ENCODE measurements around the gene HOXB9. TPM values are rescaled to one million over a fixed set of nuclear protein-coding genes. Genes with fewer than 3 reads are reported as not detected.
A peak's percentile ranks its signal among the peaks of the same experiment; 100 is the strongest.

HOXB9 gene
- total RNA-seq, 5 donors from 2014 or later (not counting 1 experiment from before 2014, with no cell fraction given): 0.19 to 0.43 (median 0.30) TPM; not detected in 1

DNA sequence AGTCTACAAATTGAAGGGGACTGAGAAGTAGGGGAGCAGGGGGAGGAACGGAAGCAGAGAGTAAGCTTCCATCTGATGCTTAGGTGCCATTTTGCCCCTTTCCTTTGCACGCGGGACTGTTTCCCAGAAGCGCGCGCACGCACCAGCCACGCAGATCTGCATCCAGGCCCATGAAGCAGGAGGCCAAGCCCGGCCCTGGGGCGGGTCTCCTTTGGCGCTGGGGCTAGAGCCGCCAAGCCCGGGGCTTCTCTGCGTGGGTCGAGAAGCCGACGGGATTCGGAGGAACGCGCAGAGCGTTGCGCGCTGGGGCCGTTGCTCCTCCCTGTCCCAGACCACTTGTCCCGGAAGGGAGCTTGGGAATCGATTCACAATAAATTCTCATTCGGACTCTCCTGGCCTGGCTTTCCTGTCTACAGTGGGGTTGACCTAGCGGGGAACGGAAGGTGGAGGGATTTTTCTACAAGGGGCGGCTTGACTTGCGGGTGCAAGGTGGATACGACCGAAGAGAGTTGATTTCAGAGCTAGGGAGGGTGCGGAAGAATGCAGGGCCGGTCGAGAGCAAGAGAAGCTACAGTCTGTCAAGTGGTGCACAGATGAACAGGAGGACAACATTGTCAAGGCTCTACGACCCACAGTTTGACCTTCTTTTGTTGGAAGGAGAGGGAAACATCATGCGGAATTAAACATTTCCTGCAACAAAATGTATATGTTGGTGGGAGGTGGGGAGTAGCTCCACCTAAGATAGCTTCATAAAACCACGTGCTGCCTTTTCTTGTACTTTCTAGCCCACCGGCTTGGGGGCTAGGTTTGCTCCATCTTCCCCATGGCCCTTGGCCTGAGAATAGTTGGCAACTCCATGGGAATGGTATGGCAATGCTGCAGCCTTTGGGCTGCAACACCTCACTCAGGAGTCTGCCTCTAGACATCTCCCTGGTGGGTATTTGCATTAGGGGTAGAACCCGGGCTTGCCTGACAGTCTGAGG is 4.5 kb downstream of the HOXB9 start:
- H3K27ac Mint-ChIP-seq: peak overlapping the region in 1 of 2 donors; percentile 1

DNA sequence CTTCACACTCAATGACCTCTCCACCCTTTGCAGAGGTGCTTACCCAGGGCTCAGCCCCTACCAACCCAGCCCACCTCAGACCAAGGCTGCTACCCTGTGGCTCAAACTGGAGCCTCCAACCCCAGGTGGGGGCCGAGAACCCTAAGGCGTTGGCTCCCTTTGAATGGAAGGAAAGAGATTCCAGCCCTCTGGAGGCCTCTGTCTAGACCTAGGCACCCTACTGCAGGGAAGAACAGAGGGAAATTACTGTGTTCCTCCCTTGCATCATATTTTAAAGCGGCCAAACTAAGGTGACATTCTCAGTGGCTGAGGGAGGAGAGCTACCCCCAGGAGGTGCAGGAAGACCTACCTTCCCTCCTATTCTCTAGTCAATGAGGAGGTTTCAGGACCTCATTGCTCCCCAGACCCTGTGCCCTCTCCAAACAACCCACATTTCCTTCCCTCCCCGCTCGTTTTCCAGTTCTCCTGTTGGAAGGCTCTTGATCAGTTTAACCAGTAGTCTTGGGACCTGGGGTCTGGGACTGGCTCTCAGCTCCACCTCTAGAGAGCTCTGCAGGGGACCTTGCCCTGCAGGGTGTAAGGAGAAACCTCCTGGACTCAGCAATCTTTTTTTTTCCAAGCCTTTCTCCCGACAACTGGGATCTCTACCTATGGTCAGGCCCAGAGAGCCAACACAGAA is 5.6 kb downstream of the HOXB9 start:
- Mint-ChIP-seq H3K27ac (no peak overlapping the region), H3K9me3 (no peaks in the 10 kb centered on the region), H3K36me3 (no peaks in the 10 kb centered on the region), H3K4me3 (no peak overlapping the region), H3K27me3 (peaks cover 73 to 91% of the 10 kb centered on the region in 2 donors), H3K4me1 (peaks cover 20 to 31% (median 21%) of the 10 kb centered on the region in 3 donors)
- ATAC-seq (replicated peaks in 1 of 4) (no peak), DNase-seq (no peak)
- CTCF ChIA-PET: interaction anchor here in 1 of 2 donors (0.6 kb wide), 1 partner anchor 381 kb away, joined by 5 read pairs; no protein-coding TSS in a partner anchor
- POLR2A ChIA-PET: no interaction called here
- no peaks in the 10 kb centered on the region for H3K36me3 ChIP-seq (ENCODE audit: control insufficient read depth in 2 of 2, extremely low read depth in 1 of 2, insufficient read depth in 1 of 2, low read length in 1 of 2)
- no peak overlapping the region for H3K4me3 ChIP-seq (ENCODE audit: control insufficient read depth in 1 of 2, extremely low read depth in 1 of 2, low read length in 1 of 2)
- H3K27ac ChIP-seq (ENCODE audit: low read length): no peak overlapping the region
- no peaks in the 10 kb centered on the region for H3K9me3 ChIP-seq
- H3K27me3 ChIP-seq (replicated peaks in 1 of 2; ENCODE audit: control insufficient read depth in 2 of 2, extremely low read depth in 1 of 2, insufficient read depth in 2 of 2, low read length in 1 of 2): peaks cover 15 to 95% of the 10 kb centered on the region in 2 experiments
- peaks cover 2 to 38% of the 10 kb centered on the region in 2 experiments for H3K4me1 ChIP-seq (ENCODE audit: control insufficient read depth in 1 of 2, extremely low read depth in 1 of 2, insufficient read depth in 2 of 2, low read length in 2 of 2)
- WGBS (ENCODE audit: insufficient coverage): no CpG with 5 or more reads among the region's 6 CpGs

More for the DNA sequence above, 4.5 kb downstream of the HOXB9 start:
- peaks cover 73 to 88% of the 10 kb centered on the region in 2 donors for H3K27me3 Mint-ChIP-seq
- ChIA-PET POLR2A (no interaction called here), CTCF (interaction anchor here (0.6 to 1.1 kb wide), 3 partner anchors 211 to 726 kb away, joined by 3 to 4 read pairs (median 3); partner anchors contain the start of gene SP2 (in 1 of the 2))
- Histone ChIP-seq H3K9me3 (no peaks in the 10 kb centered on the region), H3K4me1 (ENCODE audit: control insufficient read depth in 1 of 2, extremely low read depth in 1 of 2, insufficient read depth in 2 of 2, low read length in 2 of 2) (peaks cover 6 to 44% of the 10 kb centered on the region in 2 experiments), H3K27me3 (replicated peaks in 1 of 2; ENCODE audit: control insufficient read depth in 2 of 2, extremely low read depth in 1 of 2, insufficient read depth in 2 of 2, low read length in 1 of 2) (peaks cover 13 to 95% of the 10 kb centered on the region in 2 experiments), H3K27ac (ENCODE audit: low read length) (no peak overlapping the region), H3K4me3 (ENCODE audit: control insufficient read depth in 1 of 2, extremely low read depth in 1 of 2, low read length in 1 of 2) (no peak overlapping the region), H3K36me3 (ENCODE audit: control insufficient read depth in 2 of 2, extremely low read depth in 1 of 2, insufficient read depth in 1 of 2, low read length in 1 of 2) (no peaks in the 10 kb centered on the region)
- WGBS (ENCODE audit: insufficient coverage): 82% methylated on average over 35 of the region's 41 CpGs
- H3K4me3 Mint-ChIP-seq: no peak overlapping the region
- H3K36me3 Mint-ChIP-seq: no peaks in the 10 kb centered on the region
- ATAC-seq (replicated peaks in 1 of 4) (no peak), DNase-seq (no peak)
- H3K4me1 Mint-ChIP-seq: peaks cover 24 to 36% (median 32%) of the 10 kb centered on the region in 3 donors
- H3K9me3 Mint-ChIP-seq: no peaks in the 10 kb centered on the region

GRCh38 chr17:48619826-48620449 is 6.2 kb downstream of the HOXB9 start:
- Histone ChIP-seq H3K4me1 (ENCODE audit: control insufficient read depth in 1 of 2, extremely low read depth in 1 of 2, insufficient read depth in 2 of 2, low read length in 2 of 2) (peaks cover 0 to 36% of the 10 kb centered on the region in 2 experiments), H3K27me3 (replicated peaks in 1 of 2; ENCODE audit: control insufficient read depth in 2 of 2, extremely low read depth in 1 of 2, insufficient read depth in 2 of 2, low read length in 1 of 2) (peaks cover 17 to 94% of the 10 kb centered on the region in 2 experiments), H3K9me3 (no peaks in the 10 kb centered on the region), H3K4me3 (ENCODE audit: control insufficient read depth in 1 of 2, extremely low read depth in 1 of 2, low read length in 1 of 2) (no peak overlapping the region), H3K36me3 (ENCODE audit: control insufficient read depth in 2 of 2, extremely low read depth in 1 of 2, insufficient read depth in 1 of 2, low read length in 1 of 2) (no peaks in the 10 kb centered on the region), H3K27ac (ENCODE audit: low read length) (no peak overlapping the region)
- Mint-ChIP-seq H3K36me3 (no peaks in the 10 kb centered on the region), H3K27me3 (peaks cover 80 to 95% of the 10 kb centered on the region in 2 donors), H3K9me3 (no peaks in the 10 kb centered on the region), H3K27ac (no peak overlapping the region), H3K4me1 (peaks cover 19 to 34% (median 22%) of the 10 kb centered on the region in 3 donors), H3K4me3 (peak overlapping the region in 1 of 3 donors; percentile 33)
- ATAC-seq (replicated peaks in 1 of 4) (no peak), DNase-seq (no peak)
- ChIA-PET CTCF (interaction anchor here in 1 of 2 donors (0.7 kb wide), 2 partner anchors 28 to 166 kb away, joined by 3 to 4 read pairs; no protein-coding TSS in a partner anchor), POLR2A (no interaction called here)
- 84% methylated on average over 13 of the region's 32 CpGs for WGBS (ENCODE audit: insufficient coverage)

GRCh38 chr17:48618256-48618896 is 7.8 kb downstream of the HOXB9 start:
- peaks cover 28 to 42% (median 38%) of the 10 kb centered on the region in 3 donors for H3K4me1 Mint-ChIP-seq
- ATAC-seq (replicated peaks in 1 of 4) (peak; percentile 69 to 80 (median 74)), DNase-seq (peak; percentile 43 to 91 (median 73))
- Histone ChIP-seq H3K27ac (ENCODE audit: low read length) (no peak overlapping the region), H3K27me3 (replicated peaks in 1 of 2; ENCODE audit: control insufficient read depth in 2 of 2, extremely low read depth in 1 of 2, insufficient read depth in 2 of 2, low read length in 1 of 2) (peaks cover 13 to 96% of the 10 kb centered on the region in 2 experiments), H3K4me1 (ENCODE audit: control insufficient read depth in 1 of 2, extremely low read depth in 1 of 2, insufficient read depth in 2 of 2, low read length in 2 of 2) (peaks cover 4 to 46% of the 10 kb centered on the region in 2 experiments), H3K36me3 (ENCODE audit: control insufficient read depth in 2 of 2, extremely low read depth in 1 of 2, insufficient read depth in 1 of 2, low read length in 1 of 2) (no peaks in the 10 kb centered on the region), H3K4me3 (ENCODE audit: control insufficient read depth in 1 of 2, extremely low read depth in 1 of 2, low read length in 1 of 2) (no peak overlapping the region), H3K9me3 (no peaks in the 10 kb centered on the region)
- H3K27ac Mint-ChIP-seq: peak overlapping the region in 1 of 2 donors; percentile 72
- H3K4me3 Mint-ChIP-seq: peak overlapping the region in 1 of 3 donors; percentile 33
- no peaks in the 10 kb centered on the region for H3K9me3 Mint-ChIP-seq
- H3K27me3 Mint-ChIP-seq: peaks cover 82 to 91% of the 10 kb centered on the region in 2 donors
- no peaks in the 10 kb centered on the region for H3K36me3 Mint-ChIP-seq
- CTCF ChIA-PET: interaction anchor here in 1 of 2 donors (0.7 to 2.0 kb wide), 11 partner anchors 17 to 593 kb away, joined by 3 to 9 read pairs (median 3); partner anchors contain the start of gene HOXB5
- WGBS (ENCODE audit: insufficient coverage): 4% methylated on average over 15 of the region's 25 CpGs
- POLR2A ChIA-PET: interaction anchor here in 1 of 2 donors (0.5 to 0.6 kb wide), 2 partner anchors 8 to 535 kb away, joined by 3 read pairs; partner anchors contain the start of gene HOXB9

GRCh38 chr17:48617471-48618255 is 8.5 kb downstream of the HOXB9 start:
- WGBS (ENCODE audit: insufficient coverage): 14% methylated on average over 38 of the region's 43 CpGs
- DNase-seq (no peak), ATAC-seq (replicated peaks in 1 of 4) (no peak)
- Mint-ChIP-seq H3K36me3 (no peaks in the 10 kb centered on the region), H3K9me3 (no peaks in the 10 kb centered on the region), H3K4me1 (peaks cover 32 to 46% (median 45%) of the 10 kb centered on the region in 3 donors), H3K4me3 (peak overlapping the region in 1 of 3 donors; percentile 38), H3K27ac (peak overlapping the region in 1 of 2 donors; percentile 75), H3K27me3 (peaks cover 81 to 88% of the 10 kb centered on the region in 2 donors)
- Histone ChIP-seq H3K27me3 (replicated peaks in 1 of 2; ENCODE audit: control insufficient read depth in 2 of 2, extremely low read depth in 1 of 2, insufficient read depth in 2 of 2, low read length in 1 of 2) (peaks cover 11 to 96% of the 10 kb centered on the region in 2 experiments), H3K27ac (ENCODE audit: low read length) (no peak overlapping the region), H3K4me1 (ENCODE audit: control insufficient read depth in 1 of 2, extremely low read depth in 1 of 2, insufficient read depth in 2 of 2, low read length in 2 of 2) (peaks cover 4 to 52% of the 10 kb centered on the region in 2 experiments), H3K4me3 (ENCODE audit: control insufficient read depth in 1 of 2, extremely low read depth in 1 of 2, low read length in 1 of 2) (no peak overlapping the region), H3K9me3 (no peaks in the 10 kb centered on the region), H3K36me3 (ENCODE audit: control insufficient read depth in 2 of 2, extremely low read depth in 1 of 2, insufficient read depth in 1 of 2, low read length in 1 of 2) (no peaks in the 10 kb centered on the region)
- ChIA-PET CTCF (interaction anchor here in 1 of 2 donors (0.7 to 2.0 kb wide), 6 partner anchors 19 to 536 kb away, joined by 3 to 9 read pairs (median 4); partner anchors contain the start of gene HOXB5), POLR2A (interaction anchor here in 1 of 2 donors (0.5 to 0.6 kb wide), 2 partner anchors 9 to 535 kb away, joined by 3 read pairs; partner anchors contain the start of gene HOXB9)
